ENCODE results near the gene PID1.

The PID1 gene

GRCh38 chr2:229169751-229170150 lies 101.3 kb downstream of the PID1 start:
- no peaks in the 10 kb centered on the region for H4K20me1 ChIP-seq (ENCODE audit: insufficient read depth, low read length)
- H3K4me3 ChIP-seq (ENCODE audit: low read length) = no peak overlapping the region
- no peak for TF ChIP-seq CTCF (IDR thresholded peaks at IDR 0.05; ENCODE audit: low read length)
- TF ChIP-seq EZH2phosphoT487 (IDR thresholded peaks at IDR 0.05; ENCODE audit: low read length) = no peak
- TF ChIP-seq EZH2 (optimal IDR thresholded peaks at IDR 0.05; ENCODE audit: low read depth, low read length) = no peak
- H3K27me3 ChIP-seq (replicated peaks; ENCODE audit: insufficient read depth, low read length) = no peaks in the 10 kb centered on the region
- H3K9me2 ChIP-seq (replicated peaks; ENCODE audit: insufficient read depth, low read length) = no peaks in the 10 kb centered on the region
- H3K79me2 ChIP-seq (ENCODE audit: low read length) = no peaks in the 10 kb centered on the region
- no peak overlapping the region for H2AFZ ChIP-seq (ENCODE audit: low read length)
- DNase-seq = no peak
- no peaks in the 10 kb centered on the region for H3K36me3 ChIP-seq (replicated peaks; ENCODE audit: insufficient read depth, low read length)
- no peak overlapping the region for H3K9ac ChIP-seq (ENCODE audit: low read length)
- H3F3A ChIP-seq (ENCODE audit: insufficient read depth, low read length) = no peaks in the 10 kb centered on the region
- H3K9me3 ChIP-seq (replicated peaks; ENCODE audit: insufficient read depth, low read length) = no peaks in the 10 kb centered on the region
- H3K27ac ChIP-seq (ENCODE audit: low read length) = no peak overlapping the region
- H3K4me2 ChIP-seq (ENCODE audit: low read depth, low read length) = no peak overlapping the region
- H3K4me1 ChIP-seq (ENCODE audit: low read length) = no peaks in the 10 kb centered on the region

GRCh38 chr2:229164545-229165249 lies 106.4 kb downstream of the PID1 start:
- H3K36me3 ChIP-seq (replicated peaks; ENCODE audit: insufficient read depth, low read length) = no peaks in the 10 kb centered on the region
- no peak overlapping the region for H3K9ac ChIP-seq (ENCODE audit: low read length)
- H2AFZ ChIP-seq (ENCODE audit: low read length) = no peak overlapping the region
- H4K20me1 ChIP-seq (ENCODE audit: insufficient read depth, low read length) = no peaks in the 10 kb centered on the region
- no peak overlapping the region for H3K4me3 ChIP-seq (ENCODE audit: low read length)
- H3K27me3 ChIP-seq (replicated peaks; ENCODE audit: insufficient read depth, low read length) = no peaks in the 10 kb centered on the region
- H3F3A ChIP-seq (ENCODE audit: insufficient read depth, low read length) = no peaks in the 10 kb centered on the region
- no peaks in the 10 kb centered on the region for H3K9me2 ChIP-seq (replicated peaks; ENCODE audit: insufficient read depth, low read length)
- no peak overlapping the region for H3K27ac ChIP-seq (ENCODE audit: low read length)
- H3K9me3 ChIP-seq (replicated peaks; ENCODE audit: insufficient read depth, low read length) = no peaks in the 10 kb centered on the region
- no peaks in the 10 kb centered on the region for H3K4me1 ChIP-seq (ENCODE audit: low read length)
- H3K79me2 ChIP-seq (ENCODE audit: low read length) = no peaks in the 10 kb centered on the region
- no peak overlapping the region for H3K4me2 ChIP-seq (ENCODE audit: low read depth, low read length)
- TF ChIP-seq CTCF (IDR thresholded peaks at IDR 0.05; ENCODE audit: low read length) = no peak
- TF ChIP-seq EZH2phosphoT487 (IDR thresholded peaks at IDR 0.05; ENCODE audit: low read length) = no peak
- TF ChIP-seq EZH2 (optimal IDR thresholded peaks at IDR 0.05; ENCODE audit: low read depth, low read length) = no peak
- no peak for DNase-seq

- no peaks in the 10 kb centered on the region for H3K9me3 ChIP-seq (replicated peaks; ENCODE audit: insufficient read depth, low read length)
- H3K4me2 ChIP-seq (ENCODE audit: low read depth, low read length) = no peak overlapping the region
- no peaks in the 10 kb centered on the region for H4K20me1 ChIP-seq (ENCODE audit: insufficient read depth, low read length)
- H2AFZ ChIP-seq (ENCODE audit: low read length) = no peak overlapping the region
- no peaks in the 10 kb centered on the region for H3K27me3 ChIP-seq (replicated peaks; ENCODE audit: insufficient read depth, low read length)
- DNase-seq = no peak
- no peaks in the 10 kb centered on the region for H3K79me2 ChIP-seq (ENCODE audit: low read length)
- no peaks in the 10 kb centered on the region for H3K9me2 ChIP-seq (replicated peaks; ENCODE audit: insufficient read depth, low read length)
- no peaks in the 10 kb centered on the region for H3F3A ChIP-seq (ENCODE audit: insufficient read depth, low read length)
- no peak overlapping the region for H3K9ac ChIP-seq (ENCODE audit: low read length)
- H3K36me3 ChIP-seq (replicated peaks; ENCODE audit: insufficient read depth, low read length) = no peaks in the 10 kb centered on the region
- H3K4me3 ChIP-seq (ENCODE audit: low read length) = no peak overlapping the region
- no peaks in the 10 kb centered on the region for H3K4me1 ChIP-seq (ENCODE audit: low read length)
- no peak overlapping the region for H3K27ac ChIP-seq (ENCODE audit: low read length)
- no peak for TF ChIP-seq CTCF (IDR thresholded peaks at IDR 0.05; ENCODE audit: low read length)
- no peak for TF ChIP-seq EZH2 (optimal IDR thresholded peaks at IDR 0.05; ENCODE audit: low read depth, low read length)
- TF ChIP-seq EZH2phosphoT487 (IDR thresholded peaks at IDR 0.05; ENCODE audit: low read length) = no peak
These were observed 107.2 kb downstream of the PID1 start for GRCh38 chr2:229163893-229164292.
